Prostate gland (tissue), 2 donors: ENCODE data around the gene SMIM21. TPM values are rescaled to one million over a fixed set of nuclear protein-coding genes. Genes with fewer than 3 reads are reported as not detected.

Experiments used
- DNase-seq: peaks from one replicate; pipeline ENCODE4 v3.0.0-alpha.2; 2019; ENCODE audit warnings: low spot score
- H3K27ac ChIP-seq, 2 donors: fragments of 200-600 bp; sonication (generic); 2 replicates each; pipeline ENCODE4 v1.5.1; 2017 to 2019
- H3K27me3 ChIP-seq: fragments of 200-600 bp; sonication (generic); replicated peaks from 2 replicates; pipeline ENCODE4 v1.5.1; 2019; ENCODE audit not compliant: insufficient read depth
- H3K36me3 ChIP-seq, 2 donors: fragments of 200-600 bp; sonication (generic); 1 replicate in 1 of 2; 2 replicates in 1 of 2; pipeline versions ENCODE4 v1.5.1 to v1.8.1; 2017 to 2019
- H3K4me1 ChIP-seq: fragments of 200-600 bp; sonication (generic); replicated peaks from 2 replicates; pipeline ENCODE4 v1.5.1; 2019
- H3K4me3 ChIP-seq, 2 donors: fragments of 200-600 bp; sonication (generic); 2 replicates each; pipeline ENCODE4 v1.5.1; 2017 to 2019
- H3K9me3 ChIP-seq: fragments of 200-600 bp; sonication (generic); 2 replicates; pipeline ENCODE4 v1.5.1; 2017
- POLR2A ChIP-seq: fragments of 450-650 bp; IDR thresholded peaks from one replicate; pipeline ENCODE4 v1.6.1; 2016; ENCODE audit warnings: antibody characterized with exemption, mild to moderate bottlenecking
- POLR2AphosphoS5 ChIP-seq: sonication (generic); formaldehyde crosslinking; IDR thresholded peaks from one replicate; pipeline ENCODE4 v1.6.1; 2017; ENCODE audit warnings: antibody characterized with exemption
- WGBS: methylation state at CpG from one replicate; pipeline ENCODE4 v1.1.5; 2018; 5-methylcytosine and 5-hydroxymethylcytosine counted together
- intact Hi-C: fragments of 100-400 bp; cut with DNase I; formaldehyde crosslinking; loops from one replicate; pipeline ENCODE4 v1.14.2; 2022
- total RNA-seq, 2 donors: library from RNA; depleted of rRNA; stranded (reverse); fragments of >200 nt; gene quantifications; one replicate each; pipeline ENCODE4 v1.1.0, GENCODE V29; 2016
- TF ChIP-seq, protein P1 (sequence below), 4 experiments: fragments of 200-600 bp in 2 of 4; fragments of 450-650 bp in 2 of 4; sonication (generic) in 2 of 4; IDR thresholded peaks; 1 replicate in 3 of 4; 2 replicates in 1 of 4; pipeline ENCODE4 v1.5.1; 2016 to 2019; ENCODE audit warnings: antibody characterized with exemption in 4 of 4, mild to moderate bottlenecking in 2 of 4, moderate library complexity in 2 of 4

Gene SMIM21
- total RNA-seq, 2 donors from 2014 or later = 0.51 TPM; not detected in 1

DNA sequence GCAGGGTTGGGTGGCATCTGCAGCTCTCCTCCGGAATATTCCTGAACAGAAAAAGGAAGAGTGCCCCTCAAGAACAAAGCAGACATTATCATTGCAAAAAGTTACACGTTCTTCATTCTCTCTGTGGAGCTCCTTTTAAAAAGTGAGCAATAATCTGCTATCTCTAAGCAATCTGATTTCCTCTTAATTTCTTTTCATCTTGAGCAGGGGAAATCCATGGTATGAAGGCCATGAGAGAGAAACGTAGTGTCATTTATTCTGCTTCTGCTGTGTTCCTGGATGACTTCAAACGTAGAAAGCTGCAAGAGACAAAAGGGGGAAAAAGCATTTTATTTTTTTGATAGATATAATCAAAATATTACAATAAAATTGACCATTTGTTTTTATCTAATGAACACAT is 16.9 kb downstream of the SMIM21 start:
- H3K27me3 ChIP-seq = no peaks in the 10 kb centered on the region
- DNase-seq = no peak
- no peaks in the 10 kb centered on the region for H3K9me3 ChIP-seq
- no peak overlapping the region for H3K27ac ChIP-seq
- H3K4me1 ChIP-seq = no peaks in the 10 kb centered on the region
- WGBS = 48% methylated on average over 4 of the region's 4 CpGs
- H3K4me3 ChIP-seq = no peak overlapping the region
- no peaks in the 10 kb centered on the region for H3K36me3 ChIP-seq
- intact Hi-C loops = no loop called here
- TF ChIP-seq POLR2AphosphoS5 (no peak), POLR2A (no peak)
- TF ChIP-seq, protein P1, sequence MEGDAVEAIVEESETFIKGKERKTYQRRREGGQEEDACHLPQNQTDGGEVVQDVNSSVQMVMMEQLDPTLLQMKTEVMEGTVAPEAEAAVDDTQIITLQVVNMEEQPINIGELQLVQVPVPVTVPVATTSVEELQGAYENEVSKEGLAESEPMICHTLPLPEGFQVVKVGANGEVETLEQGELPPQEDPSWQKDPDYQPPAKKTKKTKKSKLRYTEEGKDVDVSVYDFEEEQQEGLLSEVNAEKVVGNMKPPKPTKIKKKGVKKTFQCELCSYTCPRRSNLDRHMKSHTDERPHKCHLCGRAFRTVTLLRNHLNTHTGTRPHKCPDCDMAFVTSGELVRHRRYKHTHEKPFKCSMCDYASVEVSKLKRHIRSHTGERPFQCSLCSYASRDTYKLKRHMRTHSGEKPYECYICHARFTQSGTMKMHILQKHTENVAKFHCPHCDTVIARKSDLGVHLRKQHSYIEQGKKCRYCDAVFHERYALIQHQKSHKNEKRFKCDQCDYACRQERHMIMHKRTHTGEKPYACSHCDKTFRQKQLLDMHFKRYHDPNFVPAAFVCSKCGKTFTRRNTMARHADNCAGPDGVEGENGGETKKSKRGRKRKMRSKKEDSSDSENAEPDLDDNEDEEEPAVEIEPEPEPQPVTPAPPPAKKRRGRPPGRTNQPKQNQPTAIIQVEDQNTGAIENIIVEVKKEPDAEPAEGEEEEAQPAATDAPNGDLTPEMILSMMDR (IDR thresholded peaks at IDR 0.05) = no peak

DNA sequence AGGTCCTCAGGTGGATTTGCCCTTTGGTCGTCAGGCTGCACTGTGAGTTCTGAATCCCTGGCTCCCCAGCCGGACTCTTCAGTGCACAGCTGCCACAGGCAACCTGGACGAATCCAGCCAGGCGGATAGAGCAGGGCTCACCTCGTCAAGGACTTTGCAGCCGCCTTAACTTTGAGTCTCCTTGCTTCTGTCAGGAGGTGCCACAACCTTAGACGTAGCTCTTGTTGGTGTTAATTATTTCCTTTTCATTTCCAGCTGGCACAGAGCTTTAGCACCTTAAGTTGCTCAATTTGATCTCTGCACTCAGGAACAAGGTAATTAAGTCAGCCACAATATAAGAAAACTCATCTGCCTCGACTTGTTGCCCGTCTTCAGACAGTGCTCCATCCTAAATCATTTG is 17.7 kb downstream of the SMIM21 start:
- intact Hi-C loops = no loop called here
- H3K4me1 ChIP-seq = no peaks in the 10 kb centered on the region
- H3K4me3 ChIP-seq = no peak overlapping the region
- H3K36me3 ChIP-seq = no peaks in the 10 kb centered on the region
- H3K27ac ChIP-seq = no peak overlapping the region
- 76% methylated on average over 9 of the region's 9 CpGs for WGBS
- no peak for DNase-seq
- TF ChIP-seq POLR2A = no peak
- TF ChIP-seq, protein P1 (IDR thresholded peaks at IDR 0.05) = no peak
- no peak for TF ChIP-seq POLR2AphosphoS5
- H3K27me3 ChIP-seq = no peaks in the 10 kb centered on the region
- no peaks in the 10 kb centered on the region for H3K9me3 ChIP-seq

DNA sequence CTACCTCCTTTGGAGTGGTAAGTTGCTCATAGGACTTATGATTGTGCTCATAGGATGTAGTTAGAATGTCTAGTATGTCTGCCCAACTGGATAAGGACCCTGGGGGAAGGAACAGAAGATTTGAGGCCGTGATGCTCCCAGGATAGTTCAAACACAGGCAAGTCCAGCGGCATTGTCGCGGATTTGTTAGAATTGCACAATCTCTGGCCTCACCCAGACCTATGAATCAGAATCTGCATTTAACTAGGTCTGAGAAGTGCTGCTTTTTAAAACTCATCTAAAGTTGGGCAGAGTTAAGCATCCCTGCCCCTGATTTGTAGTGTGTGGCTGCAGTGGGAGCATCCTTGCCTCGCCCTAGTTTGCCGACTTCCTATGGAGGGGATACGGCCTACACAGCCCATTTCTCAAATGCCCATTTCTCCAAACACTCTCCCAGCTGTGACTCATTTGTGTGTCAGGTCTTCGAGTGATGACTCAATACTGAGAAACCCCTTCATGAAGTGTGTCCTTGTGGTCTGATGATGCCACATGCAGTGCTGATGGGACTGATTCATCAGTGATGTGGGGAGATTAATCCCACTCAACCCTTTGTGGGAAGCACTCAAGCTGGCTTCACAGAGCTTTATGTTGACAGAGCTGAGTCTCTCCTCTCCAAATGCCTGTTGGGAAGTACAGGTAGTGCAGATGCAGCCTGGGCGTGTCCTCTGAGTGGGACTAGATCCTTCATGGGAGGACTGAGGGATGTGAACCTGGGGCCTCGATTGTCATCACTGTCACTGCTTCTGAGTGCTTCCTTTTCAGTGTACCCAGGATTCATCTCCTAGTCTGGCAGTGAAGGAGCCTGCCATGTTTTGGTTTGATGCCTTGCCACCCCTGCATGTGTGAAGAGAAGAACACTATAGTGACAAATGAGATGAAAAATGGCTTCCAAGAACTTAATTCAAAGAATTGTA is 18.7 kb downstream of the SMIM21 start:
- no peak overlapping the region for H3K27ac ChIP-seq
- no peak for DNase-seq
- WGBS = 90% methylated on average over 10 of the region's 10 CpGs
- H3K9me3 ChIP-seq = no peaks in the 10 kb centered on the region
- TF ChIP-seq POLR2A = no peak
- TF ChIP-seq, protein P1 (IDR thresholded peaks at IDR 0.05) = no peak
- TF ChIP-seq POLR2AphosphoS5 = no peak
- H3K4me1 ChIP-seq = no peaks in the 10 kb centered on the region
- no peaks in the 10 kb centered on the region for H3K27me3 ChIP-seq
- intact Hi-C loops = no loop called here
- H3K36me3 ChIP-seq = no peaks in the 10 kb centered on the region
- no peak overlapping the region for H3K4me3 ChIP-seq

DNA sequence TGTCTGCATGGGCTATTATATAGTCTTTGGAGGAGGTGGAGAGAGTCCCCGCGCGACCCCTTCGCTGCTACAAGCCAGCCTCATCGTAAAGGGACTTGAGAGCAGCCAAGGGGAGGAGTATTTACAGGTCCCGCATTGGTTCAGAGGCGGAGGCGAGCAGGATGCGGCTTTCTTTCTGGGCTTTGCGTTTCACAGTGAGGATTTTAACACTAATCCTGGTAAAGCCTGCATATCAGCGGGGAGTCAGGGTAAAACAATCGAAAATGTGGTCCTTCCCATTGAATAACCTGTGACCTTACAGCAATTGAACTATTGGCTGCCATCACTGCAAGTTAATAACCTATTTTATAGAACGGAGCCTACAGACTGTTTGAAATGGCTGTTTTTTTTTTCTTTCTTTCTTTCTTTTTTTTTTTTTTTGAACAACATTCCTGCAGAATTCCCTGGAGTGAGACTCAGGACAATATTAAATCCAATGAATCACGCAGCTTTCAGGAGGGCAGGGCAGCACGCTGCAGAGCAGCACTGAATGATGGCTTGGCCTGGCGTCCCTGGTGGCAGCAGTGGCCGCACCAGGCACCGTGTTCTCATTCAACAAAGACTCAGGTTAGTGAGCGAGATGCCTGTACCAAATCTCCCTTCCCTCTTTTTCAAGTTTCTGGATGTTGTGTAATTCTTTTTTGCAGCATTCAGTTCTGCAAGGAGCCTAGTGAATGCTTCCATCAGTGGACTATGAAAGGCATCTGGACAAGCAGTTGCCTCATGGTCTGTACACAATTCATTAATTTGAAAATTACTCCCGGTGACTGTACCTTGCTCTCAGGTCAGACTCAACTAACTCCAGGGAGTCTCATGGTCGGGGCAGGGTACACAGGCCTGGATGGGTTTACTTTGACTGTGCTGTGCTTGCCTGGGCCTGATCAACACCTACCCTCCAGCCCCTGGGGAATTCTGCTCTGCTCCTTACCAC is 19.8 kb downstream of the SMIM21 start:
- H3K4me3 ChIP-seq = no peak overlapping the region
- 65% methylated on average over 21 of the region's 21 CpGs for WGBS
- H3K9me3 ChIP-seq = no peaks in the 10 kb centered on the region
- no peaks in the 10 kb centered on the region for H3K4me1 ChIP-seq
- DNase-seq = no peak
- H3K36me3 ChIP-seq = no peaks in the 10 kb centered on the region
- intact Hi-C loops = no loop called here
- H3K27me3 ChIP-seq = no peaks in the 10 kb centered on the region
- TF ChIP-seq, protein P1 (IDR thresholded peaks at IDR 0.05) = no peak
- TF ChIP-seq POLR2AphosphoS5 = no peak
- TF ChIP-seq POLR2A = no peak
- H3K27ac ChIP-seq = no peak overlapping the region
